HepG2 (cell line): ENCODE results near the gene SMC1A. TPM values are rescaled to one million over a fixed set of nuclear protein-coding genes. Genes with fewer than 3 reads are reported as not detected.
A peak's percentile ranks its signal among the peaks of the same experiment; 100 is the strongest.

Experiments used
- ATAC-seq: fragments of 200-7000 bp; cut with Tn5 transposase; 3 replicates; pipeline ENCODE4 v1.9.1; 2020; ENCODE audit warnings: mild to moderate bottlenecking, moderate library complexity
- BruUV-seq: library from RNA; stranded (reverse); fragments of 400-500 nt; replicated peaks from 2 replicates; lab custom pipeline; 2021; lab: Mats Ljungman, UMichigan
- CTCF ChIA-PET: fragments of 300-600 bp; formaldehyde crosslinking; extraction: SDS; loops from one replicate; lab custom pipeline; 2021; ENCODE audit warnings: low total read pairs, inconsistent platforms, low intra/inter-chr PET ratio; lab: Yijun Ruan, JAX
- POLR2A ChIA-PET: fragments of 350-600 bp; sonication (Branson Sonifier 250); formaldehyde crosslinking; loops from one replicate; lab custom pipeline; 2020; ENCODE audit warnings: antibody characterized with exemption, inconsistent platforms; lab: Yijun Ruan, JAX
- DNase-seq: peaks from one replicate; pipeline ENCODE4 v3.0.0-alpha.2; 2015; ENCODE audit warnings: low spot score
- FAIRE-seq: peaks from 3 replicates; lab custom pipeline; 2011; peaks lifted over from hg19 to GRCh38; lab: Jason Lieb, UNC
- H2AFZ ChIP-seq: one replicate; pipeline ENCODE4 v1.6.1; 2011; ENCODE audit warnings: low read length, inconsistent platforms
- H3K27ac ChIP-seq: fragments of 300-600 bp; 3 replicates; pipeline ENCODE4 v1.8.0; 2011; ENCODE audit warnings: mixed run types, mild to moderate bottlenecking, mixed read lengths, low read length, inconsistent platforms; ENCODE audit not compliant: insufficient read depth; ENCODE audit errors: extremely low read length
- H3K27me3 ChIP-seq, 2 experiments: fragments of 200-600 bp in 1 of 2; 2 replicates in 1 of 2; 3 replicates in 1 of 2; pipeline versions ENCODE4 v1.6.0 to v1.8.0; 2011; ENCODE audit warnings: low read length in 2 of 2, mild to moderate bottlenecking in 2 of 2, moderate library complexity in 2 of 2, inconsistent platforms in 1 of 2; ENCODE audit not compliant: insufficient read depth in 2 of 2, control insufficient read depth in 1 of 2
- H3K36me3 ChIP-seq, 2 experiments: fragments of 200-600 bp in 1 of 2; replicated peaks in 1 of 2; 2 replicates in 1 of 2; 3 replicates in 1 of 2; pipeline versions ENCODE4 v1.5.1 to v1.8.0; 2011; ENCODE audit warnings: low read length in 2 of 2, inconsistent platforms in 1 of 2; ENCODE audit not compliant: insufficient read depth in 2 of 2, control insufficient read depth in 1 of 2
- H3K4me1 ChIP-seq: 2 replicates; pipeline ENCODE4 v1.5.1; 2012; ENCODE audit warnings: low read length, inconsistent platforms; ENCODE audit not compliant: insufficient read depth
- H3K4me2 ChIP-seq: 2 replicates; pipeline ENCODE4 v1.6.0; 2011; ENCODE audit warnings: low read depth, low read length, inconsistent platforms
- H3K4me3 ChIP-seq, 3 experiments: fragments of 200-600 bp in 1 of 3; sonication (generic), shearing (Covaris generic) in 1 of 3; replicated peaks in 1 of 3; 2 replicates each; pipeline ENCODE4 v1.5.1; 2011 to 2016; ENCODE audit warnings: low read length in 3 of 3, inconsistent platforms in 2 of 3, low read depth in 2 of 3, mild to moderate bottlenecking in 2 of 3, control low read depth in 1 of 3, mixed read lengths in 1 of 3; ENCODE audit not compliant: insufficient read depth in 1 of 3
- H3K79me2 ChIP-seq: one replicate; pipeline ENCODE4 v1.6.1; 2011; ENCODE audit warnings: low read length, inconsistent platforms; ENCODE audit not compliant: insufficient read depth
- H3K9ac ChIP-seq: 2 replicates; pipeline ENCODE4 v1.6.0; 2011; ENCODE audit warnings: mild to moderate bottlenecking, low read depth, low read length, inconsistent platforms; ENCODE audit not compliant: insufficient read depth
- H3K9me3 ChIP-seq: 2 replicates; pipeline ENCODE4 v1.5.1; 2012; ENCODE audit warnings: mild to moderate bottlenecking, low read length
- H4K20me1 ChIP-seq: 2 replicates; pipeline ENCODE4 v1.6.0; 2011; ENCODE audit warnings: inconsistent platforms, mild to moderate bottlenecking, low read length, moderate library complexity; ENCODE audit not compliant: insufficient read depth
- ELF1 ChIP-seq: sonication (generic); formaldehyde crosslinking; IDR thresholded peaks from 2 replicates; pipeline ENCODE4 v1.4.0; 2020; ENCODE audit warnings: missing genetic modification reagents
- FOSL2 ChIP-seq: sonication (generic); formaldehyde crosslinking; IDR thresholded peaks from 2 replicates; pipeline ENCODE4 v1.4.0; 2020; ENCODE audit warnings: missing genetic modification reagents
- ISL2 ChIP-seq: sonication (generic); formaldehyde crosslinking; IDR thresholded peaks from 2 replicates; pipeline ENCODE4 v1.5.0; 2020; ENCODE audit warnings: missing genetic modification reagents
- MEIS1 ChIP-seq: sonication (generic); formaldehyde crosslinking; IDR thresholded peaks from 2 replicates; pipeline ENCODE4 v1.9.0; 2021; ENCODE audit warnings: mild to moderate bottlenecking, missing genetic modification reagents, moderate library complexity, borderline replicate concordance
- RAD51 ChIP-seq: fragments of 450-650 bp; IDR thresholded peaks from 2 replicates; pipeline ENCODE4 v1.6.1; 2016; ENCODE audit warnings: borderline replicate concordance
- RBFOX2 ChIP-seq: fragments of 200-400 bp; formaldehyde crosslinking; IDR thresholded peaks from 2 replicates; pipeline ENCODE4 v1.6.1; 2017; ENCODE audit warnings: low read depth, mild to moderate bottlenecking, low read length
- SMAD3 ChIP-seq: sonication (generic); formaldehyde crosslinking; IDR thresholded peaks from 2 replicates; pipeline ENCODE4 v1.4.0; 2020; ENCODE audit warnings: missing genetic modification reagents
- SP2 ChIP-seq: sonication (generic); formaldehyde crosslinking; IDR thresholded peaks from 2 replicates; pipeline ENCODE4 v1.5.1; 2020; ENCODE audit warnings: mild to moderate bottlenecking, missing genetic modification reagents
- TBP ChIP-seq: sonication (generic); formaldehyde crosslinking; IDR thresholded peaks from 2 replicates; pipeline ENCODE4 v1.5.0; 2020; ENCODE audit warnings: missing genetic modification reagents
- THAP11 ChIP-seq: IDR thresholded peaks from 2 replicates; pipeline ENCODE4 v1.6.1; 2016; ENCODE audit warnings: missing biosample characterization, missing genetic modification reagents
- ZFAT ChIP-seq: sonication (generic); formaldehyde crosslinking; conservative IDR thresholded peaks from 2 replicates; pipeline ENCODE4 v1.8.1; 2023; ENCODE audit warnings: missing genetic modification reagents, inconsistent platforms
- ZNF20 ChIP-seq: sonication (generic); formaldehyde crosslinking; IDR thresholded peaks from 2 replicates; pipeline ENCODE4 v1.4.0; 2020; ENCODE audit warnings: mild to moderate bottlenecking, moderate library complexity, missing genetic modification reagents
- ZNF331 ChIP-seq: sonication (generic); formaldehyde crosslinking; IDR thresholded peaks from 2 replicates; pipeline ENCODE4 v1.4.0; 2020; ENCODE audit warnings: missing genetic modification reagents
- ZNF343 ChIP-seq: sonication (generic); formaldehyde crosslinking; IDR thresholded peaks from 2 replicates; pipeline ENCODE4 v1.4.0; 2020; ENCODE audit warnings: mild to moderate bottlenecking, missing genetic modification reagents
- ZNF572 ChIP-seq: sonication (generic); formaldehyde crosslinking; IDR thresholded peaks from 2 replicates; pipeline ENCODE4 v1.5.1; 2020; ENCODE audit warnings: mild to moderate bottlenecking, missing genetic modification reagents
- ZNF598 ChIP-seq: sonication (generic); formaldehyde crosslinking; IDR thresholded peaks from 2 replicates; pipeline ENCODE4 v1.5.1; 2020; ENCODE audit warnings: mild to moderate bottlenecking, missing genetic modification reagents, borderline replicate concordance
- ZNF747 ChIP-seq: sonication (generic); formaldehyde crosslinking; IDR thresholded peaks from 2 replicates; pipeline ENCODE4 v1.8.1; 2023; ENCODE audit warnings: missing genetic modification reagents, mild to moderate bottlenecking, borderline replicate concordance
- ZNF891 ChIP-seq: sonication (generic); formaldehyde crosslinking; IDR thresholded peaks from 2 replicates; pipeline ENCODE4 v1.5.0; 2020; ENCODE audit warnings: mild to moderate bottlenecking, missing genetic modification reagents
- WGBS: methylation state at CpG from one replicate; pipeline ENCODE4 v1.1.6; 2017; ENCODE audit warnings: low lambda C conversion rate; 5-methylcytosine and 5-hydroxymethylcytosine counted together
- in situ Hi-C: cut with HindIII; loops from 2 replicates; pipeline ENCODE4 v1.10.0; 2017; ENCODE audit warnings: low pct_unique_long_range_greater_than_20kb; ENCODE audit not compliant: extremely low pct_ligation_motif_present
- intact Hi-C: fragments of 100-400 bp; cut with micrococcal nuclease; formaldehyde crosslinking; loops from one replicate; pipeline ENCODE4 v1.10.0; 2022; ENCODE audit not compliant: unreplicated experiment
- polyA plus RNA-seq, 8 experiments: library from polyadenylated mRNA; depleted of rRNA in 3 of 8; stranded (reverse) in 7 of 8; unstranded in 1 of 8; fragments of >200 nt; fragmentation: Illumina TruSeq in 4 of 8; extraction: Trizol in 4 of 8; gene quantifications; 2 replicates each; pipeline versions ENCODE4 v1.2.1 to v1.2.3, GENCODE V29; 2011 to 2016; ENCODE audit warnings: low read depth in 4 of 8, missing spikeins in 1 of 8, mixed read lengths in 1 of 8; ENCODE audit not compliant: insufficient read depth in 1 of 8
- total RNA-seq, 5 experiments: library from RNA; depleted of rRNA; stranded (reverse); fragments of >200 nt; fragmentation: Illumina TruSeq; extraction: Trizol; gene quantifications; 2 replicates each; pipeline ENCODE4 v1.2.3, GENCODE V29; 2016; ENCODE audit warnings: low read depth in 1 of 5
- TF ChIP-seq, protein P1 (sequence below): sonication (generic); formaldehyde crosslinking; IDR thresholded peaks from 2 replicates; pipeline ENCODE4 v1.5.0; 2020; ENCODE audit warnings: missing genetic modification reagents
- TF ChIP-seq, protein P2 (sequence below): sonication (generic); formaldehyde crosslinking; IDR thresholded peaks from 2 replicates; pipeline ENCODE4 v1.5.0; 2020; ENCODE audit warnings: missing genetic modification reagents
- TF ChIP-seq, protein P3 (sequence below): sonication (generic); formaldehyde crosslinking; IDR thresholded peaks from 2 replicates; pipeline ENCODE4 v1.4.0; 2020; ENCODE audit warnings: missing genetic modification reagents, borderline replicate concordance

SMC1A gene
- total and polyA plus RNA-seq, 2 of the 13 experiments (the other 11 are each of a cell fraction or from before 2014, with no cell fraction given), result 9.4 to 46.6 TPM

DNA sequence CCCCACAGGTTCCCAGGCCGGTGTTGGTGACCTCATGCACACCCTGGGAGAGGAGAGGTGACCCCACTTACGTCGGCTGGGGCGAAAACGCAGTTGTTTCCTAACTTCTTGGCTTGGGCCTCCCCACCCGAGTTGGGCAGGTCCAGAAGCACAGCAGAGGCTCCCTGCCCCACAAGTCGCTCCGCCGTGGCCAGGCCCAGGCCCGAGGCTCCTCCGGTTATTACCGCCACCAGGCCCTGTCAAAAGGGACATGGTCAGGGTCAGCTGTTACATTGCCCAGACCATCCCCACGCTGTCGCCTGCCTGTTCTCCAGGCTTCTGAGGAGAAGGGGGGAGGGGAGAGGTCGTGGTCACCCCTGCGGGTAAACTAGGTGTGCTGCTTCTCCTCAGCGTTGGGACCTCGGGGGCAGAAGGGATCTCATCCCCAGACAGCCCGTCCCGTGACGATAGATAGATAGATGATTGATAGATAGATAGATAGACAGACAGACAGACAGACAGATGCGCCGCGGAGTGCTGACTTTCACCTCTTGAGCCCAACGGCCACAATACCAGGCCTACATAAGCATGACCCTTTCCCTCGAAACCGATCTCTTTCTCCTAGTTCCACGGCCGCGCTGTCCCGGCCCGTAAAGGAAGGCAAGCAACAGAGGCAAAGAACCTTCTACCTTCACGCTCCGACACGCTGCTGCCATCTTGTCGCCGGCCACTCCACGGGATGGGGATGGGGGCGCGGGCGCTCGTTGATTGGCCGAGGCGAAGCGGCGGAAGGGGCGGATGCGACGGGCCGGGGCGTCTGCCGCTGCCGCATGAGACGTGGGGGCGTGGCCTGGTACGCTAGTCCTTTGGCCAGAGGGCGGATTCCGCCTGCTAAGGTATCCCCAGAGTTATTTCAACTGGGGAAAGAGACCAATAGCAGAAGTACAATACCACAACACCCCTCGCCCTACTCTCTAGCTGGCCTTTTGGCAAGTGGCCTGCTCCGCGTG, 11.5 kb upstream of the SMC1A start, which contains the start of gene HSD17B10:
HSD17B10 (minus strand) TSS at position 720 of the 989 bp plus-strand sequence; CDS start at position 695, 25 bp downstream.
- CTCF ChIA-PET, result no interaction called here
- Histone ChIP-seq H3K36me3 (no peaks in the 10 kb centered on the region), H3K27me3 (no peaks in the 10 kb centered on the region; a peak in 1 of 5 replicates), H2AFZ (peak within 1 kb of the TSS; percentile 83), H3K9me3 (no peaks in the 10 kb centered on the region), H3K4me1 (peaks cover 5% of the 10 kb centered on the region), H3K9ac (peak within 1 kb of the TSS; percentile 62), H3K4me3 (peak within 1 kb of the TSS; percentile 67 to 87 (median 78)), H3K79me2 (no peaks in the 10 kb centered on the region), H3K27ac (peak within 1 kb of the TSS; percentile 44), H4K20me1 (no peaks in the 10 kb centered on the region), H3K4me2 (peak within 1 kb of the TSS; percentile 82)
- DNase-seq (peak; percentile 69), FAIRE-seq (peak; percentile 87), ATAC-seq (peak; percentile 98)
- in situ Hi-C loops (no loop called here), intact Hi-C loops (loop anchor here (2.0 kb wide), 1 partner anchor 79 kb away; no protein-coding TSS in a partner anchor)
- under 1% methylated on average over 16 of the region's 61 CpGs for WGBS
- TSS peak; percentile 68 for BruUV-seq
- POLR2A ChIA-PET, result interaction anchor here (0.6 kb wide), 1 partner anchor 9 kb away, joined by 3 read pairs; no protein-coding TSS in a partner anchor
- TF ChIP-seq TBP (CRISPR knock-in tag), result no peak
- TF ChIP-seq, protein P1, sequence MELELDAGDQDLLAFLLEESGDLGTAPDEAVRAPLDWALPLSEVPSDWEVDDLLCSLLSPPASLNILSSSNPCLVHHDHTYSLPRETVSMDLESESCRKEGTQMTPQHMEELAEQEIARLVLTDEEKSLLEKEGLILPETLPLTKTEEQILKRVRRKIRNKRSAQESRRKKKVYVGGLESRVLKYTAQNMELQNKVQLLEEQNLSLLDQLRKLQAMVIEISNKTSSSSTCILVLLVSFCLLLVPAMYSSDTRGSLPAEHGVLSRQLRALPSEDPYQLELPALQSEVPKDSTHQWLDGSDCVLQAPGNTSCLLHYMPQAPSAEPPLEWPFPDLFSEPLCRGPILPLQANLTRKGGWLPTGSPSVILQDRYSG (CRISPR knock-in tag), result no peak
- TF ChIP-seq ZNF20 (CRISPR knock-in tag), result no peak
- TF ChIP-seq, protein P2, sequence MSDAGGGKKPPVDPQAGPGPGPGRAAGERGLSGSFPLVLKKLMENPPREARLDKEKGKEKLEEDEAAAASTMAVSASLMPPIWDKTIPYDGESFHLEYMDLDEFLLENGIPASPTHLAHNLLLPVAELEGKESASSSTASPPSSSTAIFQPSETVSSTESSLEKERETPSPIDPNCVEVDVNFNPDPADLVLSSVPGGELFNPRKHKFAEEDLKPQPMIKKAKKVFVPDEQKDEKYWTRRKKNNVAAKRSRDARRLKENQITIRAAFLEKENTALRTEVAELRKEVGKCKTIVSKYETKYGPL, result no peak
- TF ChIP-seq ELF1, result peak; percentile 32; the same call in 1 of the 2 replicates
- TF ChIP-seq, protein P3, sequence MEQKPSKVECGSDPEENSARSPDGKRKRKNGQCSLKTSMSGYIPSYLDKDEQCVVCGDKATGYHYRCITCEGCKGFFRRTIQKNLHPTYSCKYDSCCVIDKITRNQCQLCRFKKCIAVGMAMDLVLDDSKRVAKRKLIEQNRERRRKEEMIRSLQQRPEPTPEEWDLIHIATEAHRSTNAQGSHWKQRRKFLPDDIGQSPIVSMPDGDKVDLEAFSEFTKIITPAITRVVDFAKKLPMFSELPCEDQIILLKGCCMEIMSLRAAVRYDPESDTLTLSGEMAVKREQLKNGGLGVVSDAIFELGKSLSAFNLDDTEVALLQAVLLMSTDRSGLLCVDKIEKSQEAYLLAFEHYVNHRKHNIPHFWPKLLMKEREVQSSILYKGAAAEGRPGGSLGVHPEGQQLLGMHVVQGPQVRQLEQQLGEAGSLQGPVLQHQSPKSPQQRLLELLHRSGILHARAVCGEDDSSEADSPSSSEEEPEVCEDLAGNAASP (CRISPR knock-in tag), result no peak
- TF ChIP-seq RBFOX2, result peak; percentile 72
- no peak for TF ChIP-seq RAD51
- no peak for TF ChIP-seq ZNF598 (CRISPR knock-in tag)
- TF ChIP-seq ISL2 (CRISPR knock-in tag), result no peak
- TF ChIP-seq SMAD3, result 0 out of 2 replicates have a peak, but pooled peaks have one; percentile 27
- peak; percentile 54; the same call in 1 of the 2 replicates for TF ChIP-seq THAP11 (CRISPR knock-in tag)
- peak; percentile 48; the same call in 1 of the 2 replicates for TF ChIP-seq SP2 (CRISPR knock-in tag)
- TF ChIP-seq ZNF343 (CRISPR knock-in tag), result no peak
- TF ChIP-seq ZNF891 (CRISPR knock-in tag), result no peak
- TF ChIP-seq MEIS1, result 0 out of 2 replicates have a peak, but pooled peaks have one; percentile 36
- no peak for TF ChIP-seq ZFAT (CRISPR knock-in tag)
- 0 out of 2 replicates have a peak, but pooled peaks have one; percentile 20 for TF ChIP-seq ZNF331 (CRISPR knock-in tag)
- TF ChIP-seq ZNF747, result no peak
- no peak for TF ChIP-seq FOSL2 (CRISPR knock-in tag)
- TF ChIP-seq ZNF572, result no peak
